Mesothelial cell of epicardium (in vitro differentiated cells): ENCODE results near the gene LINC01488. TPM values are rescaled to one million over a fixed set of nuclear protein-coding genes. Genes with fewer than 3 reads are reported as not detected.

Source experiments
- DNase-seq, 2 experiments: peaks; one replicate each; pipeline ENCODE4 v3.0.0; 2021; ENCODE audit warnings: low spot score in 2 of 2; ENCODE audit not compliant: unreplicated experiment in 2 of 2
- H3K27ac Mint-ChIP-seq: 2 replicates; pipeline ENCODE4 v1.8.0; 2021; ENCODE audit warnings: mixed read lengths
- H3K27me3 Mint-ChIP-seq: 2 replicates; pipeline ENCODE4 v1.8.0; 2021; ENCODE audit warnings: low read depth, mixed read lengths
- H3K36me3 Mint-ChIP-seq: 2 replicates; pipeline ENCODE4 v1.8.0; 2021; ENCODE audit warnings: mixed read lengths
- H3K4me1 Mint-ChIP-seq: 2 replicates; pipeline ENCODE4 v1.8.0; 2021; ENCODE audit warnings: mixed read lengths
- H3K4me3 Mint-ChIP-seq: 2 replicates; pipeline ENCODE4 v1.8.0; 2021; ENCODE audit warnings: mild to moderate bottlenecking, moderate library complexity, mixed read lengths
- H3K9me3 Mint-ChIP-seq: 2 replicates; pipeline ENCODE4 v1.8.0; 2021; ENCODE audit warnings: mixed read lengths
- total RNA-seq: library from RNA; stranded (reverse); gene quantifications from 3 replicates; pipeline ENCODE4 v1.2.1, GENCODE V29; 2021
- TF ChIP-seq, protein P1 (sequence below): fragments of 200-600 bp; sonication (generic); IDR thresholded peaks from one replicate; pipeline ENCODE4 v1.5.0; 2021; ENCODE audit warnings: antibody characterized with exemption; ENCODE audit not compliant: unreplicated experiment

The LINC01488 gene
- total RNA-seq, 1 donor from 2014 or later = not detected

DNA sequence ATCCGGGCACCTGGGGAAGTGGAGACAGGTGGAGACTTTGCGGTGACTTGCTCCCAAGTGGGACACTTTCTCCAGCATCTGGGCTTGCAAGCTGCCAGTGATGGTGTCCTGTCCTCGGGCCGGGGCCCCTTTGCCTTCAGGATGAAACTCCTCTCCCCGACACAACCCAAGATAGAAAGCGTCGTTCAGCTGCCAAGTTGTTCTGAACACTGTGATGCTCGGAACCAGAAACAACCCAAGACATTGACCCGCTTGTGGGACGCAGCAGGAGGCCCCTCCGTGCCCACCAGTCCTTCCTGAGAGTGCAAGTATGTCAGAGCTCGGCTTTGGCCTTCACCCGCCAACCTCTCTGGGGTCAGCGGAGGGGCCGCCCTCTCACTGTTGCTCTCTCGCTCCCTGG lies 31.3 kb downstream of the LINC01488 start:
- H3K27me3 Mint-ChIP-seq = no peaks in the 10 kb centered on the region
- H3K27ac Mint-ChIP-seq = no peak overlapping the region
- no peak overlapping the region for H3K4me3 Mint-ChIP-seq
- DNase-seq = no peak
- TF ChIP-seq, protein P1, sequence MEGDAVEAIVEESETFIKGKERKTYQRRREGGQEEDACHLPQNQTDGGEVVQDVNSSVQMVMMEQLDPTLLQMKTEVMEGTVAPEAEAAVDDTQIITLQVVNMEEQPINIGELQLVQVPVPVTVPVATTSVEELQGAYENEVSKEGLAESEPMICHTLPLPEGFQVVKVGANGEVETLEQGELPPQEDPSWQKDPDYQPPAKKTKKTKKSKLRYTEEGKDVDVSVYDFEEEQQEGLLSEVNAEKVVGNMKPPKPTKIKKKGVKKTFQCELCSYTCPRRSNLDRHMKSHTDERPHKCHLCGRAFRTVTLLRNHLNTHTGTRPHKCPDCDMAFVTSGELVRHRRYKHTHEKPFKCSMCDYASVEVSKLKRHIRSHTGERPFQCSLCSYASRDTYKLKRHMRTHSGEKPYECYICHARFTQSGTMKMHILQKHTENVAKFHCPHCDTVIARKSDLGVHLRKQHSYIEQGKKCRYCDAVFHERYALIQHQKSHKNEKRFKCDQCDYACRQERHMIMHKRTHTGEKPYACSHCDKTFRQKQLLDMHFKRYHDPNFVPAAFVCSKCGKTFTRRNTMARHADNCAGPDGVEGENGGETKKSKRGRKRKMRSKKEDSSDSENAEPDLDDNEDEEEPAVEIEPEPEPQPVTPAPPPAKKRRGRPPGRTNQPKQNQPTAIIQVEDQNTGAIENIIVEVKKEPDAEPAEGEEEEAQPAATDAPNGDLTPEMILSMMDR = no peak
- no peaks in the 10 kb centered on the region for H3K36me3 Mint-ChIP-seq
- H3K9me3 Mint-ChIP-seq = peaks cover 17% of the 10 kb centered on the region
- no peaks in the 10 kb centered on the region for H3K4me1 Mint-ChIP-seq

DNA sequence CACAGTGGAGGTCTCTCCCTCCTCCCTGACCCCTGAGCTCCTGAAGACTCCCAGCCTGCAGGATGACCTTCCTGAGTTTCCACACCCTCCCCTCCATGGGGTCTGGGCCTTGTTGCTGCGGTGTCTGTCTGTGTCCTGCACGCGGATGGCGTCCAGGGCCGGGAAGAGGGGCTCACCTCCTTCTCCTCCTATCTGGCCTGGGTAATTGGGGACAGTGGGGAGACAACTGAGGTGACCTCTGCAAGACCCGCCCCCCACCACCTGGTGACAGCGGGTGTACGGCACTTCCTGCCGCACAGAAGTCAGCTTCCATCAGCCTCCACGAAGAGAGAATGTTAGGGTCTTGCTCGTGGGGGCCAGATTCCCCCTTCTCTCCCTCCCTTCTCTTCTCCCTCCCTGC lies 31.7 kb downstream of the LINC01488 start:
- H3K27ac Mint-ChIP-seq = no peak overlapping the region
- H3K36me3 Mint-ChIP-seq = no peaks in the 10 kb centered on the region
- H3K27me3 Mint-ChIP-seq = no peaks in the 10 kb centered on the region
- TF ChIP-seq, protein P1 = no peak
- H3K4me3 Mint-ChIP-seq = no peak overlapping the region
- no peak for DNase-seq
- H3K9me3 Mint-ChIP-seq = peaks cover 19% of the 10 kb centered on the region
- no peaks in the 10 kb centered on the region for H3K4me1 Mint-ChIP-seq

DNA sequence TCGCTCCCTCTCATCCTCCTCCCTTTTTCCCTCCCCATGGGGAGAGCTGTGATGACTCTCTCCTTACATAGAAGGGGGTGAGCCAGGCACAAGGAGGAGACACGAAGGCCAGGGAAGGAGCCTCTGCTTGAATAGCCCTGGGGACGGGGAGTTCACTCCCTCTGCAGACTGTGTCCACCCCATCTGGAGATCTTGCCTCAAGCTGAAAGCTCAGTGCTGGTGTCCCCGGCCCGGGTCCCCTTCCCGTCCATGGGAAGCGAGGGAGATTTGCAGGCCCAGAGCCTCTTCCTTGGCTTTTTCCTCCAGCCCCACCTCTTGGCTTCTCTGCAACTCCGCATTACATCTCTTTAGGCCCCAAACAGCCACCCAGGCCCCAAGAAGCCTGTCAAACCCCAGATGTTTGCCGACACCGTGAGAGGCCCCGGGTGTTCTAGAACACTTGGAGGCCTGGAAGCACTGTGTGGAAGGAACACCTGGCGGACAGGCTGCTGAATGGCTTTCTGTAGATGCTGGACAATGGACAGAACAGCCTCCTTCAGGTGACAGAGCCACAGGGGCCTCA lies 32.3 kb downstream of the LINC01488 start:
- H3K4me3 Mint-ChIP-seq = no peak overlapping the region
- TF ChIP-seq, protein P1 = no peak

DNA sequence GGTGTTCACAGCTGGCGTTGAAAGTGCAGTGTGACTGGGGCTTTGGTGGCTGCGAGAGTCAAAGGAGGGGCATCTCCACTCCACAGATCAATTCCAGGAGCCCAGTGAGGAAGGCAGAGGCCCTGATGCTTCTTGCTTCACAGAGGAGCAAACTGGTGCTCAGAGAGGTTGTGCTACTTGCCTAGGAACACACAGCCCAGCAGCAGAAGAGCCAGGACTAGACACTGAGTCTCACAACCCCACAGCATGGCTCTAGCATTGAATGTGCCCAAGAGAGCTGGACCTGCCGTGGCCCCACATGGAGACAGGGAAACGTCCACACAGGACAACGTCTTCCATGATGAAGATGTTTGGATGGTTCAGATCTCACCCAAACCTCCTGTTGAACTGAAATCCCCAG lies 33.3 kb downstream of the LINC01488 start:
- Mint-ChIP-seq H3K36me3 (no peaks in the 10 kb centered on the region), H3K4me1 (no peaks in the 10 kb centered on the region), H3K9me3 (peaks cover 28% of the 10 kb centered on the region), H3K4me3 (no peak overlapping the region), H3K27ac (no peak overlapping the region), H3K27me3 (no peaks in the 10 kb centered on the region)
- TF ChIP-seq, protein P1 = no peak
- no peak for DNase-seq

More for the DNA sequence above, 32.3 kb downstream of the LINC01488 start:
- H3K27ac Mint-ChIP-seq = no peak overlapping the region
- peaks cover 25% of the 10 kb centered on the region for H3K9me3 Mint-ChIP-seq
- H3K4me1 Mint-ChIP-seq = no peaks in the 10 kb centered on the region
- no peaks in the 10 kb centered on the region for H3K27me3 Mint-ChIP-seq
- DNase-seq = no peak
- H3K36me3 Mint-ChIP-seq = no peaks in the 10 kb centered on the region

DNA sequence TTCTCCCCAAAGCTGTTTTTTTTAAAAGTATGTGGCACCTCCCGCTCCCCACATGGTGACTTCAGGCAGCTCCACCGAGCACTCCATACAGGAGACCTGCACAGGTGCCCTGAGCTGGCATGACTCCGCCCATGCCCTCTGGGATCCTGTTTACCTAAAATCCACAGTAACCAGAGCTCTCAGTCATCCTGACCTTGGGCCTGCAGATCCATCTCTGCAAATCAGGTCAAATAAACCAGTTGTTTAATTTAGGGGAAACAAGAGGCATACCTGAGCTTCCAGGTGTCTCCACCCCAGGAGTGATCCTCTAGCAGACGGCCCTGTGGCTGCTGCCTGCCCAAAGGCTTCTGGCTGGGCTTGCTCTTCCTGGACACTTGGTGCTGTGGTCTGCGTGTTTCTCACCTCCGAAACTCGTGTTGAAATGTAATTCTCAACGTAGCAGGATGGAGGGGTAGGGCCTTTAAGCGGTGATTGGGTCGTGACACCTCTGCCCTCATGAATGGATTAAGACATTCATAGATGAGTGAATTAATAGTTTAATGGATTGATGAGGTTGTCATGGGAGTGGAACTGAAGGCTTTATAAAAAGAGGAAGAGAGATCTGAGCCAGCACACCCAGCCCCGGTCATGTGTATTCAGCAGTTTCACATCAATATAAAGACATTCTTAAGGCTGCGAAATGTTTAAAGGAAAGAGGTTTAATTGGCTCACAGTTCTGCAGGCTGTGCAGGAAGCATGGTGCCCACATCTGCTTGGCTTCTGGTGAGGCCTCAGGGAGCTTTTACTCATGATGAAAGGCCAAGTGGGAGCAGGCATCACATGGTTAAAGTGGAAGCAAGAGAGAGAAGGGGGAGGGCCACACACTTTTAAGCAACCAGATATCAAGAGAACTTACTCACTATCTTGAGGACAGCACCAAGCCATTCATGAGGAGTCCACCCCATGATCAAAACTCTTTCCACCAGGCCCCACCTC lies 34.1 kb downstream of the LINC01488 start:
- H3K27ac Mint-ChIP-seq = no peak overlapping the region
- H3K27me3 Mint-ChIP-seq = no peaks in the 10 kb centered on the region
- no peak for DNase-seq
- H3K4me3 Mint-ChIP-seq = no peak overlapping the region
- H3K4me1 Mint-ChIP-seq = no peaks in the 10 kb centered on the region
- TF ChIP-seq, protein P1 = no peak
- no peaks in the 10 kb centered on the region for H3K36me3 Mint-ChIP-seq
- peaks cover 28% of the 10 kb centered on the region for H3K9me3 Mint-ChIP-seq
